SK-N-SH treated with all-trans-retinoic acid at 6 μM for 48 hours (cell line): ENCODE data around the gene CPNE5.

ENCODE experiments used
- ARNTL ChIP-seq: fragments of 450-650 bp; formaldehyde crosslinking; IDR thresholded peaks from 2 replicates; pipeline ENCODE4 v1.5.0; 2020; ENCODE audit warnings: low read depth, mild to moderate bottlenecking, moderate library complexity, borderline replicate concordance
- CSRNP3 ChIP-seq: fragments of 250-450 bp; sonication (Bioruptor Pico); IDR thresholded peaks from 2 replicates; pipeline ENCODE4 v1.5.1; 2021; ENCODE audit warnings: mild to moderate bottlenecking, moderate library complexity
- PATZ1 ChIP-seq: fragments of 250-450 bp; sonication (Bioruptor Pico); IDR thresholded peaks from 2 replicates; pipeline ENCODE4 v1.8.0; 2020; ENCODE audit warnings: mild to moderate bottlenecking, moderate library complexity, borderline replicate concordance
- SNAI2 ChIP-seq: fragments of 250-450 bp; sonication (Bioruptor Pico); IDR thresholded peaks from 2 replicates; pipeline ENCODE4 v1.5.0; 2020; ENCODE audit warnings: mild to moderate bottlenecking, moderate library complexity
- TOX ChIP-seq: fragments of 250-450 bp; sonication (Bioruptor Pico); IDR thresholded peaks from 2 replicates; pipeline ENCODE4 v1.8.0; 2021; ENCODE audit warnings: mild to moderate bottlenecking, moderate library complexity, borderline replicate concordance
- TSHZ2 ChIP-seq: fragments of 250-450 bp; sonication (Bioruptor Pico); IDR thresholded peaks from 2 replicates; pipeline ENCODE4 v1.5.0; 2020; ENCODE audit warnings: mild to moderate bottlenecking, moderate library complexity
- ZC3H10 ChIP-seq: fragments of 250-450 bp; sonication (Bioruptor Pico); IDR thresholded peaks from 2 replicates; pipeline ENCODE4 v1.5.1; 2021; ENCODE audit warnings: mild to moderate bottlenecking, moderate library complexity
- ZFP3 ChIP-seq: fragments of 250-450 bp; sonication (Bioruptor Pico); IDR thresholded peaks from 2 replicates; pipeline ENCODE4 v1.5.0; 2020; ENCODE audit warnings: mild to moderate bottlenecking, moderate library complexity
- ZNF565 ChIP-seq: fragments of 450-650 bp; formaldehyde crosslinking; conservative IDR thresholded peaks from 2 replicates; pipeline ENCODE4 v1.5.0; 2020; ENCODE audit warnings: low read depth, mild to moderate bottlenecking, moderate library complexity
- ZNF8 ChIP-seq: fragments of 450-650 bp; formaldehyde crosslinking; IDR thresholded peaks from 2 replicates; pipeline ENCODE4 v1.5.0; 2020; ENCODE audit warnings: mild to moderate bottlenecking, moderate library complexity

GRCh38 chr6:36843170-36843569, 3.9 kb upstream of the CPNE5 start:
- no peak for TF ChIP-seq ZFP3
- no peak for TF ChIP-seq PATZ1
- TF ChIP-seq TOX (CRISPR knock-in tag): no peak
- TF ChIP-seq SNAI2 (CRISPR knock-in tag): no peak
- no peak for TF ChIP-seq ARNTL (CRISPR knock-in tag)
- no peak for TF ChIP-seq ZNF8 (CRISPR knock-in tag)
- TF ChIP-seq ZNF565 (CRISPR knock-in tag): no peak
- no peak for TF ChIP-seq ZC3H10 (CRISPR knock-in tag)
- TF ChIP-seq TSHZ2: no peak
- no peak for TF ChIP-seq CSRNP3 (CRISPR knock-in tag)
